Retinal pigment epithelial cell (primary cell): ENCODE data around the gene DPP7.

Experiments used
- DNase-seq: peaks from one replicate; pipeline ENCODE4 v3.0.0-alpha.2; 2010; ENCODE audit warnings: low read depth
- H3K4me3 ChIP-seq: 2 replicates; pipeline ENCODE4 v1.5.1; 2011; ENCODE audit warnings: mild to moderate bottlenecking, low read length, control low read depth, moderate library complexity
- CTCF ChIP-seq: conservative IDR thresholded peaks from 2 replicates; pipeline ENCODE4 v1.5.1; 2011; ENCODE audit warnings: low read depth, low read length, control low read depth, inconsistent platforms

Gene DPP7

GRCh38 chr9:137150617-137151457 lies 36.3 kb upstream of the DPP7 start:
- no peak for DNase-seq

GRCh38 chr9:137149942-137150616 lies 35.5 kb upstream of the DPP7 start:
- H3K4me3 ChIP-seq, result no peak overlapping the region
- no peak for TF ChIP-seq CTCF
- DNase-seq, result no peak

More at GRCh38 chr9:137150617-137151457, 36.3 kb upstream of the DPP7 start:
- TF ChIP-seq CTCF, result no peak
- H3K4me3 ChIP-seq, result no peak overlapping the region

GRCh38 chr9:137149363-137149762 lies 34.8 kb upstream of the DPP7 start:
- H3K4me3 ChIP-seq, result no peak overlapping the region
- no peak for DNase-seq
- TF ChIP-seq CTCF, result no peak

GRCh38 chr9:137148661-137149060 lies 34.1 kb upstream of the DPP7 start:
- no peak overlapping the region for H3K4me3 ChIP-seq
- DNase-seq, result no peak
- TF ChIP-seq CTCF, result no peak

- H3K4me3 ChIP-seq, result no peak overlapping the region
- DNase-seq, result no peak
- no peak for TF ChIP-seq CTCF
These were observed 33.7 kb upstream of the DPP7 start for GRCh38 chr9:137148242-137148641.

GRCh38 chr9:137147793-137148160 lies 33.2 kb upstream of the DPP7 start:
- no peak overlapping the region for H3K4me3 ChIP-seq
- no peak for DNase-seq
- TF ChIP-seq CTCF, result no peak
